HepG2 (cell line): Measurements from ENCODE around the gene TBL3. TPM values are rescaled to one million over a fixed set of nuclear protein-coding genes. Genes with fewer than 3 reads are reported as not detected.

ENCODE experiments used
- ELF1 ChIP-seq: sonication (generic); formaldehyde crosslinking; IDR thresholded peaks from 2 replicates; pipeline ENCODE4 v1.4.0; 2020; ENCODE audit warnings: missing genetic modification reagents
- FOXK1 ChIP-seq: sonication (generic); formaldehyde crosslinking; IDR thresholded peaks from 2 replicates; pipeline ENCODE4 v1.4.0; 2020; ENCODE audit warnings: low read depth, missing genetic modification reagents, borderline replicate concordance
- JUN ChIP-seq: sonication (generic); formaldehyde crosslinking; IDR thresholded peaks from 2 replicates; pipeline ENCODE4 v1.4.0; 2020; ENCODE audit warnings: mild to moderate bottlenecking, missing genetic modification reagents
- MTA3 ChIP-seq: sonication (generic); formaldehyde crosslinking; IDR thresholded peaks from 2 replicates; pipeline ENCODE4 v1.4.0; 2020; ENCODE audit warnings: missing genetic modification reagents
- RAD51 ChIP-seq: fragments of 450-650 bp; IDR thresholded peaks from 2 replicates; pipeline ENCODE4 v1.6.1; 2016; ENCODE audit warnings: borderline replicate concordance
- RARA ChIP-seq: IDR thresholded peaks from 2 replicates; pipeline ENCODE4 v1.6.1; 2016; ENCODE audit warnings: missing genetic modification reagents, missing compliant biosample characterization
- SALL2 ChIP-seq: sonication (generic); formaldehyde crosslinking; IDR thresholded peaks from 2 replicates; pipeline ENCODE4 v1.8.1; 2023; ENCODE audit warnings: mild to moderate bottlenecking, missing genetic modification reagents, inconsistent platforms
- TBL1XR1 ChIP-seq: fragments of 150-350 bp; IDR thresholded peaks from 2 replicates; pipeline ENCODE4 v1.6.1; 2014; ENCODE audit warnings: borderline replicate concordance, low read length; ENCODE audit not compliant: partially characterized antibody
- TP53 ChIP-seq: sonication (generic); formaldehyde crosslinking; conservative IDR thresholded peaks from 2 replicates; pipeline ENCODE4 v1.4.0; 2020; ENCODE audit warnings: missing genetic modification reagents
- ZBTB1 ChIP-seq: sonication (generic); formaldehyde crosslinking; IDR thresholded peaks from 2 replicates; pipeline ENCODE4 v1.4.0; 2020; ENCODE audit warnings: missing genetic modification reagents, borderline replicate concordance
- ZBTB7A ChIP-seq: sonication (generic); formaldehyde crosslinking; IDR thresholded peaks from 2 replicates; pipeline ENCODE4 v1.8.0; 2022; ENCODE audit warnings: mild to moderate bottlenecking, missing genetic modification reagents
- ZC3H4 ChIP-seq: sonication (generic); formaldehyde crosslinking; IDR thresholded peaks from 2 replicates; pipeline ENCODE4 v1.4.0; 2020; ENCODE audit warnings: missing genetic modification reagents, borderline replicate concordance
- ZKSCAN5 ChIP-seq: sonication (generic); formaldehyde crosslinking; IDR thresholded peaks from 2 replicates; pipeline ENCODE4 v1.5.1; 2020; ENCODE audit warnings: mild to moderate bottlenecking, missing genetic modification reagents
- ZNF326 ChIP-seq: sonication (generic); formaldehyde crosslinking; IDR thresholded peaks from 2 replicates; pipeline ENCODE4 v1.4.0; 2020; ENCODE audit warnings: missing genetic modification reagents, borderline replicate concordance
- ZNF737 ChIP-seq: sonication (generic); formaldehyde crosslinking; IDR thresholded peaks from 2 replicates; pipeline ENCODE4 v1.5.0; 2020; ENCODE audit warnings: missing genetic modification reagents, mild to moderate bottlenecking, borderline replicate concordance
- ZNF772 ChIP-seq: sonication (generic); formaldehyde crosslinking; IDR thresholded peaks from 2 replicates; pipeline ENCODE4 v1.5.0; 2020; ENCODE audit warnings: mild to moderate bottlenecking, missing genetic modification reagents
- polyA plus RNA-seq, 8 experiments: library from polyadenylated mRNA; depleted of rRNA in 3 of 8; stranded (reverse) in 7 of 8; unstranded in 1 of 8; fragments of >200 nt; fragmentation: Illumina TruSeq in 4 of 8; extraction: Trizol in 4 of 8; gene quantifications; 2 replicates each; pipeline versions ENCODE4 v1.2.1 to v1.2.3, GENCODE V29; 2011 to 2016; ENCODE audit warnings: low read depth in 4 of 8, missing spikeins in 1 of 8, mixed read lengths in 1 of 8; ENCODE audit not compliant: insufficient read depth in 1 of 8
- total RNA-seq, 5 experiments: library from RNA; depleted of rRNA; stranded (reverse); fragments of >200 nt; fragmentation: Illumina TruSeq; extraction: Trizol; gene quantifications; 2 replicates each; pipeline ENCODE4 v1.2.3, GENCODE V29; 2016; ENCODE audit warnings: low read depth in 1 of 5
- TF ChIP-seq, protein P1 (sequence below): sonication (generic); formaldehyde crosslinking; IDR thresholded peaks from 2 replicates; pipeline ENCODE4 v1.4.0; 2020; ENCODE audit warnings: missing genetic modification reagents
- TF ChIP-seq, protein P2 (sequence below), 2 experiments: sonication (generic) in 1 of 2; formaldehyde crosslinking in 1 of 2; IDR thresholded peaks; 2 replicates each; pipeline versions ENCODE4 v1.4.0 to v1.6.1; 2018 to 2020; ENCODE audit warnings: missing genetic modification reagents in 2 of 2, borderline replicate concordance in 1 of 2, low read depth in 1 of 2, mild to moderate bottlenecking in 1 of 2, missing biosample characterization in 1 of 2
- TF ChIP-seq, protein P3 (sequence below): IDR thresholded peaks from 2 replicates; pipeline ENCODE4 v1.6.1; 2016; ENCODE audit warnings: low read depth, control low read depth
- TF ChIP-seq, protein P4 (sequence below): sonication (generic); formaldehyde crosslinking; IDR thresholded peaks from 2 replicates; pipeline ENCODE4 v1.5.1; 2020; ENCODE audit warnings: missing genetic modification reagents, mild to moderate bottlenecking, borderline replicate concordance
- TF ChIP-seq, protein P5 (sequence below): sonication (generic); formaldehyde crosslinking; IDR thresholded peaks from 2 replicates; pipeline ENCODE4 v1.4.0; 2020; ENCODE audit warnings: missing genetic modification reagents, borderline replicate concordance

Gene TBL3
- total and polyA plus RNA-seq, 2 of the 13 experiments (the other 11 are each of a cell fraction or from before 2014, with no cell fraction given), result 16.8 to 38.0 TPM

DNA sequence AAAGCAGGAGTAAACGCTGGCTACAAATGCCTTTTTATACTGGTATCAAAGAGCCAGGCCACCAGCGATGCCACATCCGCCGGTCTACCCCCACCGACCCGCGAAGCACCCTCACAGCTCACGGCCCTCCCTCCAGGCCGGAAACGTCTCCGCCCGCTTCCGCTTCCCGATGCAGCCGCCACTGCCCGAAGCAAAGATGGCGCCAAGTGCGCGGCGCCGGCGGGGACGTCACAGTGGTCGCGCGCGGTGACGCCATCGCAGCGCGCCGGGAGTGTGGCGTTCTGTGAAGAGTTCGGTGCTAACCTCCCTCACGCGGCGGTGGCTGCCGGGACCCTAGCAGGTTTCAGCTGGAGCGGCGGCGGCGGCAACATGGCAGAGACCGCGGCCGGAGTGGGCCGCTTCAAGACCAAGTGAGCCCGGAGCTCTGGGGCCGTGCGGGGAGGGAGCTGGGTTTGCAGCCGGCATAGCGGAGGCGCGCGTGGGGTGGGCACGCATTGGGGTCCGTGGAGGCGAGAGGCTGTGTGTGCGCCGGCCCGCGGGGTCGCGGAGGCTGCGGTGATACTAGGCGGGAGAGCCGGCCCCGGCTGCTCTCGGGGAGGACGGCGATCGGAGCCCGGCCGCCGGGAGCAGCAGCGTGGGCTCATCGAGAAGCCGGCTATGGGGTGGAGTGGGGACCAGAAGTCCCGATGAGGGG, at the start of gene TBL3 (continued):
- TF ChIP-seq TBL1XR1 (no peak), RAD51 (no peak), SALL2 (CRISPR knock-in tag) (peak; percentile 91), ELF1 (peak; percentile 99), TP53 (CRISPR knock-in tag) (peak; percentile 33; the same call in 1 of the 2 replicates), RARA (CRISPR knock-in tag) (peak; percentile 56), FOXK1 (CRISPR knock-in tag) (peak; percentile 98), ZNF326 (no peak), ZNF737 (CRISPR knock-in tag) (peak; percentile 50; the same call in 1 of the 2 replicates), MTA3 (CRISPR knock-in tag) (no peak), JUN (CRISPR knock-in tag) (0 out of 2 replicates have a peak, but pooled peaks have one; percentile 38), ZBTB7A (CRISPR knock-in tag) (peak; percentile 55; the same call in 1 of the 2 replicates), ZNF772 (CRISPR knock-in tag) (peak; percentile 74; the same call in 1 of the 2 replicates), ZKSCAN5 (CRISPR knock-in tag) (no peak), ZC3H4 (no peak), ZBTB1 (CRISPR knock-in tag) (no peak)
- TF ChIP-seq, protein P1, sequence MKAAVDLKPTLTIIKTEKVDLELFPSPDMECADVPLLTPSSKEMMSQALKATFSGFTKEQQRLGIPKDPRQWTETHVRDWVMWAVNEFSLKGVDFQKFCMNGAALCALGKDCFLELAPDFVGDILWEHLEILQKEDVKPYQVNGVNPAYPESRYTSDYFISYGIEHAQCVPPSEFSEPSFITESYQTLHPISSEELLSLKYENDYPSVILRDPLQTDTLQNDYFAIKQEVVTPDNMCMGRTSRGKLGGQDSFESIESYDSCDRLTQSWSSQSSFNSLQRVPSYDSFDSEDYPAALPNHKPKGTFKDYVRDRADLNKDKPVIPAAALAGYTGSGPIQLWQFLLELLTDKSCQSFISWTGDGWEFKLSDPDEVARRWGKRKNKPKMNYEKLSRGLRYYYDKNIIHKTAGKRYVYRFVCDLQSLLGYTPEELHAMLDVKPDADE (CRISPR knock-in tag), result 0 out of 2 replicates have a peak, but pooled peaks have one; percentile 8
- TF ChIP-seq, protein P2, sequence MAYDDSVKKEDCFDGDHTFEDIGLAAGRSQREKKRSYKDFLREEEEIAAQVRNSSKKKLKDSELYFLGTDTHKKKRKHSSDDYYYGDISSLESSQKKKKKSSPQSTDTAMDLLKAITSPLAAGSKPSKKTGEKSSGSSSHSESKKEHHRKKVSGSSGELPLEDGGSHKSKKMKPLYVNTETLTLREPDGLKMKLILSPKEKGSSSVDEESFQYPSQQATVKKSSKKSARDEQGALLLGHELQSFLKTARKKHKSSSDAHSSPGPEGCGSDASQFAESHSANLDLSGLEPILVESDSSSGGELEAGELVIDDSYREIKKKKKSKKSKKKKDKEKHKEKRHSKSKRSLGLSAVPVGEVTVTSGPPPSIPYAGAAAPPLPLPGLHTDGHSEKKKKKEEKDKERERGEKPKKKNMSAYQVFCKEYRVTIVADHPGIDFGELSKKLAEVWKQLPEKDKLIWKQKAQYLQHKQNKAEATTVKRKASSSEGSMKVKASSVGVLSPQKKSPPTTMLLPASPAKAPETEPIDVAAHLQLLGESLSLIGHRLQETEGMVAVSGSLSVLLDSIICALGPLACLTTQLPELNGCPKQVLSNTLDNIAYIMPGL (CRISPR knock-in tag; IDR thresholded peaks at IDR 0.05; ENCODE audit: borderline replicate concordance in 1 of 2, low read depth in 1 of 2), result peak; percentile 94 to 95
- TF ChIP-seq, protein P3, sequence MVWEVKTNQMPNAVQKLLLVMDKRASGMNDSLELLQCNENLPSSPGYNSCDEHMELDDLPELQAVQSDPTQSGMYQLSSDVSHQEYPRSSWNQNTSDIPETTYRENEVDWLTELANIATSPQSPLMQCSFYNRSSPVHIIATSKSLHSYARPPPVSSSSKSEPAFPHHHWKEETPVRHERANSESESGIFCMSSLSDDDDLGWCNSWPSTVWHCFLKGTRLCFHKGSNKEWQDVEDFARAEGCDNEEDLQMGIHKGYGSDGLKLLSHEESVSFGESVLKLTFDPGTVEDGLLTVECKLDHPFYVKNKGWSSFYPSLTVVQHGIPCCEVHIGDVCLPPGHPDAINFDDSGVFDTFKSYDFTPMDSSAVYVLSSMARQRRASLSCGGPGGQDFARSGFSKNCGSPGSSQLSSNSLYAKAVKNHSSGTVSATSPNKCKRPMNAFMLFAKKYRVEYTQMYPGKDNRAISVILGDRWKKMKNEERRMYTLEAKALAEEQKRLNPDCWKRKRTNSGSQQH (CRISPR knock-in tag), result peak; percentile 94
- TF ChIP-seq, protein P4, sequence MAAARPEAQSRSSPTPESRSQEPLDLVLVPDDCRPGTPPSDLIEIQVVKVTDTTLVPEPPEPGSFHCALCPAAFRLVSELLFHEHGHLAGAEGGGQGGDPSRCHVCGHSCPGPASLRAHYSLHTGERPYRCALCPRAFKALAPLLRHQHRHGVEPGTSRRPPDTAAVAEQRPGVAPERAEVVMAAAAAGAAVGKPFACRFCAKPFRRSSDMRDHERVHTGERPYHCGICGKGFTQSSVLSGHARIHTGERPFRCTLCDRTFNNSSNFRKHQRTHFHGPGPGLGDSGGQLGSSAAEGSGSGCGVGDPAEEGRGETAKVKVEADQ, result peak; percentile 89; the same call in 1 of the 2 replicates
- TF ChIP-seq, protein P5, sequence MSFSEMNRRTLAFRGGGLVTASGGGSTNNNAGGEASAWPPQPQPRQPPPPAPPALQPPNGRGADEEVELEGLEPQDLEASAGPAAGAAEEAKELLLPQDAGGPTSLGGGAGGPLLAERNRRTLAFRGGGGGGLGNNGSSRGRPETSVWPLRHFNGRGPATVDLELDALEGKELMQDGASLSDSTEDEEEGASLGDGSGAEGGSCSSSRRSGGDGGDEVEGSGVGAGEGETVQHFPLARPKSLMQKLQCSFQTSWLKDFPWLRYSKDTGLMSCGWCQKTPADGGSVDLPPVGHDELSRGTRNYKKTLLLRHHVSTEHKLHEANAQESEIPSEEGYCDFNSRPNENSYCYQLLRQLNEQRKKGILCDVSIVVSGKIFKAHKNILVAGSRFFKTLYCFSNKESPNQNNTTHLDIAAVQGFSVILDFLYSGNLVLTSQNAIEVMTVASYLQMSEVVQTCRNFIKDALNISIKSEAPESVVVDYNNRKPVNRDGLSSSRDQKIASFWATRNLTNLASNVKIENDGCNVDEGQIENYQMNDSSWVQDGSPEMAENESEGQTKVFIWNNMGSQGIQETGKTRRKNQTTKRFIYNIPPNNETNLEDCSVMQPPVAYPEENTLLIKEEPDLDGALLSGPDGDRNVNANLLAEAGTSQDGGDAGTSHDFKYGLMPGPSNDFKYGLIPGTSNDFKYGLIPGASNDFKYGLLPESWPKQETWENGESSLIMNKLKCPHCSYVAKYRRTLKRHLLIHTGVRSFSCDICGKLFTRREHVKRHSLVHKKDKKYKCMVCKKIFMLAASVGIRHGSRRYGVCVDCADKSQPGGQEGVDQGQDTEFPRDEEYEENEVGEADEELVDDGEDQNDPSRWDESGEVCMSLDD (CRISPR knock-in tag), result no peak; the same call in 1 of the 2 replicates
